ENCODE data around the gene INSIG1.

Gene INSIG1

DNA sequence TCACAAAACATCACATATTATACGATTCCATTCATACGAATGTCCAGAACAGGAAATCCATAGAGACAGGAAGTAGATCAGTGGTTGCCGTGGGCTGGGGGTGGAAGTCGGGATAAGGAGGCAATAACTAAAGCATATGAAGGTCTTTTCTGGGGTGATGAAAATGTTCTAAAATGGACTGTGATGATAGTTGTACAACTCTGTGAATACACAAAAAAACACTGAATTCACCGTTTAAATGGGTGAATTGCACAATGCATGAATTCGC is 3.2 kb upstream of the INSIG1 start:
- Histone ChIP-seq H3K9me3 (ENCODE audit: low read length) (no peaks in the 10 kb centered on the region), H2AFZ (ENCODE audit: low read length) (no peak overlapping the region), H3K4me3 (ENCODE audit: low read depth, low read length, poor library complexity, severe bottlenecking) (no peak overlapping the region), H3K4me2 (ENCODE audit: low read length) (no peak overlapping the region), H3K4me1 (ENCODE audit: insufficient read depth, low read length, severe bottlenecking) (peaks cover 20% of the 10 kb centered on the region), H3K9me2 (ENCODE audit: low read depth, low read length) (no peaks in the 10 kb centered on the region), H3K9ac (ENCODE audit: low read length) (no peak overlapping the region), H3K27ac (ENCODE audit: low read depth, low read length, poor library complexity, severe bottlenecking) (no peak overlapping the region), H3K79me2 (ENCODE audit: insufficient read depth, low read length) (peaks cover 11% of the 10 kb centered on the region), H3F3A (ENCODE audit: insufficient read depth, low read length) (no peaks in the 10 kb centered on the region; the same call in 1 of the 2 replicates), H3K36me3 (ENCODE audit: insufficient read depth, low read length) (peaks cover 13% of the 10 kb centered on the region), H3K27me3 (ENCODE audit: insufficient read depth, low read length) (no peaks in the 10 kb centered on the region; the same call in 1 of the 2 replicates), H4K20me1 (ENCODE audit: insufficient read depth, low read length) (no peaks in the 10 kb centered on the region)
- TF ChIP-seq EZH2 (IDR thresholded peaks at IDR 0.05; ENCODE audit: borderline replicate concordance, low read length): no peak
- TF ChIP-seq, protein P1, sequence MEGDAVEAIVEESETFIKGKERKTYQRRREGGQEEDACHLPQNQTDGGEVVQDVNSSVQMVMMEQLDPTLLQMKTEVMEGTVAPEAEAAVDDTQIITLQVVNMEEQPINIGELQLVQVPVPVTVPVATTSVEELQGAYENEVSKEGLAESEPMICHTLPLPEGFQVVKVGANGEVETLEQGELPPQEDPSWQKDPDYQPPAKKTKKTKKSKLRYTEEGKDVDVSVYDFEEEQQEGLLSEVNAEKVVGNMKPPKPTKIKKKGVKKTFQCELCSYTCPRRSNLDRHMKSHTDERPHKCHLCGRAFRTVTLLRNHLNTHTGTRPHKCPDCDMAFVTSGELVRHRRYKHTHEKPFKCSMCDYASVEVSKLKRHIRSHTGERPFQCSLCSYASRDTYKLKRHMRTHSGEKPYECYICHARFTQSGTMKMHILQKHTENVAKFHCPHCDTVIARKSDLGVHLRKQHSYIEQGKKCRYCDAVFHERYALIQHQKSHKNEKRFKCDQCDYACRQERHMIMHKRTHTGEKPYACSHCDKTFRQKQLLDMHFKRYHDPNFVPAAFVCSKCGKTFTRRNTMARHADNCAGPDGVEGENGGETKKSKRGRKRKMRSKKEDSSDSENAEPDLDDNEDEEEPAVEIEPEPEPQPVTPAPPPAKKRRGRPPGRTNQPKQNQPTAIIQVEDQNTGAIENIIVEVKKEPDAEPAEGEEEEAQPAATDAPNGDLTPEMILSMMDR (IDR thresholded peaks at IDR 0.05; ENCODE audit: low read length): no peak

DNA sequence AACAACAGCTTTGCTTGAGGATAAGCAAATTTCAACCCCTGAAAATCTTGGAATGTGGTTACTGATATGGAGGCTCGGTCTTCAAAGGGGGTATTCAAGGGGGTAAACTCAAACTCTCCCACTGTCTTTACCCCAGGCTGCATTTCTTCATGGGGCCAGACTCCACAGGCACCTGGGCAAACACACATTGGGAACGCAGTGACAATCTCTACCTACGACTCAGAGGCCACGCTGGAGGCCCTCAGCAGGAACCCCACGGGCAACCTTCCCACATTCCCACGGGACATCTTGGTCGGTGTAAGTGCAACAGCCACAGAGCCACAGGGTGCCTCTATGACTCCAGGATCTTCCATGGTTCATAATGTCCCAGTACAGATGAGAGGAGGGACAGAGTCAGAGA is 2.2 kb upstream of the INSIG1 start:
- Histone ChIP-seq H3F3A (ENCODE audit: insufficient read depth, low read length) (no peaks in the 10 kb centered on the region), H3K9me3 (ENCODE audit: low read length) (no peaks in the 10 kb centered on the region), H3K4me1 (ENCODE audit: insufficient read depth, low read length, severe bottlenecking) (peaks cover 31% of the 10 kb centered on the region), H3K9me2 (ENCODE audit: low read depth, low read length) (no peaks in the 10 kb centered on the region), H3K4me2 (ENCODE audit: low read length) (peak overlapping the region; percentile 2; the same call in 1 of the 2 replicates), H3K79me2 (ENCODE audit: insufficient read depth, low read length) (peaks cover 22% of the 10 kb centered on the region), H3K36me3 (ENCODE audit: insufficient read depth, low read length) (peaks cover 24% of the 10 kb centered on the region), H3K4me3 (ENCODE audit: low read depth, low read length, poor library complexity, severe bottlenecking) (no peak overlapping the region), H3K27me3 (ENCODE audit: insufficient read depth, low read length) (no peaks in the 10 kb centered on the region; the same call in 1 of the 2 replicates), H2AFZ (ENCODE audit: low read length) (no peak overlapping the region), H3K9ac (ENCODE audit: low read length) (no peak overlapping the region), H4K20me1 (ENCODE audit: insufficient read depth, low read length) (peaks cover 5% of the 10 kb centered on the region), H3K27ac (ENCODE audit: low read depth, low read length, poor library complexity, severe bottlenecking) (no peak overlapping the region)
- TF ChIP-seq, protein P1 (IDR thresholded peaks at IDR 0.05; ENCODE audit: low read length): no peak
- no peak for TF ChIP-seq EZH2 (IDR thresholded peaks at IDR 0.05; ENCODE audit: borderline replicate concordance, low read length)

DNA sequence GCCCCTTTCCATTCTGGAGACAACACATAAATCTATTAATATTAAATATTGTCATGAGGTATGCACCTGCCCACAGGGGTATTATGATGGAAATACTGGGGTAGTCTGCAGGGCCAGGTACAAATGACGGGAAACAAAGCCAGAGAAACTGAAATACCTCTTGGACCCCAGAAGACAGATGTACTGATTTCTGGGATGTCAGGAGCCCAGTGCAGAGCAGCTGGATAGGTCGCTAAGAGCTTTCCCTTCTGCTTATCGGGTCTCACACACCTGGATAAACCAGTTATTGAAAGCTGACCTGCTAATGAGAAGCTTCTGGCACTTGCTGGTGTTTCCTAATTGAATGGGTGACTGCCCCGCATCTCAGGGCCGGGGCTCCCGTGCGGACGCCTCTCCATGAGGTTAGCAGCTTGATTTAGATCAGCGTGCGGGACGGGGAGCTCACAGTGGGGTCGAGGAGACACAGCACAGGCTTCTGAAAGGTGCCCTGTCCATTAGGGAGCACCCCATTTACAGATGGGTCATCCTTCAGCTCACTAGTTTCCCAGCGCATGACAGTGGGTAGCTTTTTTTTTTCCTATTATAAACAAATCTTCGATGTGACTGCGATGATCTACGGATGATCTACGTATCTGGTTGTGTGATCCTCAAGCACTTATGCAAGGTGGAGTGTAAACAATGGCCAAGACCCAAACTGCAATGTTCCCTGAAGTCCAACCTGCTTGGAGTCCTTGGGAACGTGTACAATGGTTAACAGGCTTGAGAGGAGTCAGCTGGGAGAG is 1.5 kb upstream of the INSIG1 start:
- peaks cover 28% of the 10 kb centered on the region for H3K79me2 ChIP-seq (ENCODE audit: insufficient read depth, low read length)
- peaks cover 7% of the 10 kb centered on the region for H4K20me1 ChIP-seq (ENCODE audit: insufficient read depth, low read length)
- no peaks in the 10 kb centered on the region for H3K9me2 ChIP-seq (ENCODE audit: low read depth, low read length)
- H3F3A ChIP-seq (ENCODE audit: insufficient read depth, low read length): no peaks in the 10 kb centered on the region
- peak overlapping the region; percentile 68 for H3K4me3 ChIP-seq (ENCODE audit: low read depth, low read length, poor library complexity, severe bottlenecking)
- H3K27me3 ChIP-seq (ENCODE audit: insufficient read depth, low read length): no peaks in the 10 kb centered on the region; the same call in 1 of the 2 replicates
- no peak overlapping the region for H2AFZ ChIP-seq (ENCODE audit: low read length)
- H3K4me2 ChIP-seq (ENCODE audit: low read length): peak overlapping the region; percentile 77
- peaks cover 31% of the 10 kb centered on the region for H3K36me3 ChIP-seq (ENCODE audit: insufficient read depth, low read length)
- peak overlapping the region; percentile 85 for H3K27ac ChIP-seq (ENCODE audit: low read depth, low read length, poor library complexity, severe bottlenecking)
- H3K9ac ChIP-seq (ENCODE audit: low read length): peak overlapping the region; percentile 79
- H3K4me1 ChIP-seq (ENCODE audit: insufficient read depth, low read length, severe bottlenecking): peaks cover 38% of the 10 kb centered on the region
- no peak for TF ChIP-seq EZH2 (IDR thresholded peaks at IDR 0.05; ENCODE audit: borderline replicate concordance, low read length)
- TF ChIP-seq, protein P1 (IDR thresholded peaks at IDR 0.05; ENCODE audit: low read length): no peak
- no peaks in the 10 kb centered on the region for H3K9me3 ChIP-seq (ENCODE audit: low read length)
